HG03039 (cell line): ENCODE results near the gene GTF2E1.

ENCODE experiments used
- ATAC-seq: cut with Tn5 transposase; IDR thresholded peaks from one replicate; pipeline ENCODE4 v1.9.1; 2021; ENCODE audit warnings: mild to moderate bottlenecking, moderate library complexity; ENCODE audit not compliant: unreplicated experiment

GTF2E1 gene

GRCh38 chr3:120797857-120798256, 55.3 kb downstream of the GTF2E1 start:
- ATAC-seq = no peak

GRCh38 chr3:120798346-120798745, 55.8 kb downstream of the GTF2E1 start:
- ATAC-seq = no peak

- no peak for ATAC-seq
Measured at GRCh38 chr3:120800625-120801024, 58.1 kb downstream of the GTF2E1 start.

- peak; percentile 68 for ATAC-seq
Measured at GRCh38 chr3:120801484-120801883, 58.9 kb downstream of the GTF2E1 start.

- ATAC-seq = no peak
Measured at GRCh38 chr3:120802916-120803315, 60.4 kb downstream of the GTF2E1 start.

- no peak for ATAC-seq
Measured at GRCh38 chr3:120816728-120817127, 74.2 kb downstream of the GTF2E1 start.

- ATAC-seq = no peak
Measured at GRCh38 chr3:120820748-120821147, 78.2 kb downstream of the GTF2E1 start.

GRCh38 chr3:120821426-120821825, 78.9 kb downstream of the GTF2E1 start:
- ATAC-seq = no peak

GRCh38 chr3:120823156-120823555, 80.6 kb downstream of the GTF2E1 start:
- ATAC-seq = no peak

GRCh38 chr3:120824613-120825012, 82.1 kb downstream of the GTF2E1 start:
- ATAC-seq = no peak

- no peak for ATAC-seq
Measured at GRCh38 chr3:120828796-120829195, 86.3 kb downstream of the GTF2E1 start.

- no peak for ATAC-seq
Measured at GRCh38 chr3:120831066-120831465, 88.5 kb downstream of the GTF2E1 start.
